CD4-positive, alpha-beta T cell treated with Interleukin-1 beta for 1 hour (primary cell): ENCODE data around the gene INPP5A.

Experiments used
- DNase-seq, 2 donors: peaks; one replicate each; pipeline ENCODE4 v3.0.0-alpha.2; 2020 to 2022

INPP5A gene

DNA sequence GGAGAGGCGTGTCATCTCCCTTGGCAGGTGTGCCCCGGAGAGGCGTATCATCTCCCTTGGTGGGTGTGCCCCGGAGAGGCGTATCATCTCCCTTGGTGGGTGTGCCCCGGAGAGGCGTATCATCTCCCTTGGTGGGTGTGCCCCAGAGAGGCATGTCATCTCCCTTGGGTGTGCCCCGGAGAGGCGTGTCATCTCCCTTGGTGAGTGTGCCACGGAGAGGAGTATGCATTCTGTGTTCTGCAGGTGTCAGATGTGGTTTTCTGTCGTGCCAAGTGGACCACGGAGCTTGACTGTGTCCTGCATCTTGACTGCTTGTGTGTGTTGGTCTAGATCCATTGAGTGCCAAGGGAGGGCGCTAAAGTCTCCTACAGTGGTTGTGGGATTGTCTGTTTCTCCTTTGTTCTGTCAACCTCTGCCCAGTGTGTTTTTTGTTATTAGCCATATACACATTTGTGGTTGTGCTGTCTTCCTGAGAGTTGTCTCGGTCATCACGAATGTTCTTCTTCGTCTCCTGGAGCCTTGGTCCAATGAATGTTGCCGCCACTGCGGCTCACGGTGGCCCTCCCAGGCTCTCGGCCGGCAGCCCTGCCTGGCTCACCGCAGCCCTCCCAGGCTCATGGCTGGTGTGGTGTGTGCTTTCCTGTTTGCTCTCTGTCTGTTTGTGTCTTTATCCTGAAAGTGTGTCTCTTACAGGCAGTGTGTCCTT lies 96.8 kb downstream of the INPP5A start:
- DNase-seq = peak in 1 of 2 donors; percentile 46

DNA sequence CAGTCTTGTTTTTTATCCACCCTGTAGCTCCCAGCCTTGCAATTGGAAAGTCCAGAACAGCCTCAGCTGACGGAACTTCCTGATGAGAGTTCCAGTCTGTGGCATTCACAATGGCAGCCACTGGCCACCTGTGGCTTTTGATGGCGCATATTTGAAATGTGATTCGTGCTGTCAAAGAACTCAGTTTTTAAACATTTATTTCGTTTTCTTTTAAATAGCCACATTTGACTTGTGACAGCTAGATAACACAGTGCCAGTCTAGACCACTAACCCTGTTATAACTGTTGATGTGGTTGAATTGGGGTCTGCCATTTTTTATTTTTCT lies 97.3 kb downstream of the INPP5A start:
- no peak for DNase-seq

GRCh38 chr10:132636358-132636757 lies 98.8 kb downstream of the INPP5A start:
- no peak for DNase-seq

DNA sequence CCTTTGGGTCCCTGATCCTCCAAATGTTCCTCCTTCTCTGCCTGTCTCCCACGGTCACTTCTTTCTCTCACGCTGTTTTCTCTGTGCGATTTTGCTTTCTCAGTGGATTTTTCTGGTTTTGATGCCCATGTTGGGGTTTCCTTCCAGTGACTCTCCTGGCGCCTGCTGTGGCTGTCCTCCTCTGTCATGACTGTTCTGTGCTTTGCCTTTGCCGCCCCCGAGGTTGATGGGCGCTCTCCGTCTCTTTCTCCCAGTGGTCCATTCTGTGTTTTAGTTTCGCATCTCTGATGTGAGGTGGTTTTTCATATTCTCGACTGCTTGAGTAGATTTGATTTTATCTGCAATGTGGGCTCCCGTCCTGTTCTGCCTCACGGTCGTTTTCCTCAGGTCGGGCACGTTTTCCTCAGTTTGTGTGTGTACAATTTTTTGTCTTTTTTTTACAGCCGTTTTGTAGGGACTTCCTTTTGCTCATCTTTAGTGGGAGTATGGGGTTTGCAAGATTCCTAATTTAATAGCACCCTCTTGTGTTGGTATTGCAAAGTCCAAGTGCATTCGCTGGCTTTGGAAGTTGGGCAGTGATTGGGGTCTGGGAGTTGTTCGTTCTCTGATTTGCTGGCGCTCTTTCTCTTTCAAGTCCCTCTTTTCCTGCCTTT lies 100.0 kb downstream of the INPP5A start:
- DNase-seq = peak; percentile 17 to 60

- DNase-seq = no peak
Measured at GRCh38 chr10:132638130-132638515, 100.5 kb downstream of the INPP5A start.

DNA sequence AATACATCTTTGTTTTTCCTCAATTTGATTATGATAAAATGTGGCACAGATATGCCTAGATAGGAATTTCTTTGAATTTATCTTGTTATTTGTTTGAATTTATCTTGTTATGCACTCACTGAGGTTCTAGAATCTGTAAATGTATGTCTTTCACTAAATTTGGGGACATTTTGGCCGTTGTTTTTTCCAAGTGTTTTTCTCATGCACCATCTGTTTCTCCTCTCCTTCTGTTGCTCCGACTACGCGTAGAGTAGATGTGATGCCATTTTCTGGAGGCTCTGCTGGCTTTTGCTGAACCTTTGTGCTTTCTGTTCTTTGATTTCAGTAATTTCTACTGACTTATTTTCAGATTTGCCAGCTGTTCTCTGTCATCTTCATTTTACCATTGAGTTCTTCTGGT lies 101.9 kb downstream of the INPP5A start:
- no peak for DNase-seq

DNA sequence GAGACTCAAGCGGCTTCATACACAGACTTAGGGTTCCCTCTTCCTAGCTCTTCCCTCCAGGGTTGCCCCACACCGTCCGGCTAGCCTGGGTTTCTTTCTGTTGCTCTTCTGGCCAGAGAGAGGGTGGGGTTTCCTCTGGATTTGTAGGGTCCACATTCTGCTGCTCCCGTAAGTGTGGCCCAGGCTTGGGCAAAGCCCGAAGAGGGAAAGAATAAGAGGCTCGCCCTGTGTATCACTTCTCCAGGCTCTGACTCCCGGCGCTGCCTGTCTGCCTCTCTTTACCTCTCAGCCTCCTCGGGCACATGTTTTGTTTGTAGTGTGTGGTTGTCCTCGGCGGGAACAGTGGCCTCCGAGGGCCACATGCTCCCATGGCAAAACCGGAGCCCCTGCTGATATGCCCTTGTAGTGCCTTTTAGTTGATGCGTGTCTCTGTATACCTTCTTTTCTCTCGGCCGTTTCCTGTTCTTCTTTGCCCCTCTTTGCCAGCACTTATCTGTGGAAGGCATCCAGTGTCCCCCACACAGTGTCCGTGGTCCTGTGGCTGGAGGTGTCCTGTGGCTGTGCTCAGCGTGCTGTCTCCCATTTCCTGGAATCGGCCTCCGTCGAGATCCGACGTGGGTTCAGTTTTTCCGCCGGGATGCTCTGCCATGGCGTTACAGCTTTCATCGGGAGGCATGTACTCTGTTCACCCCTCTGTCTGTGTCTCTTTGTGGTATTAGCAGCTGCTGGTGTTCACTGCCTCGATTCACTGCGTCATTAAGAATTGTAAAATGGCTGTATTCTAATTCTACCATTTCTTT lies 102.9 kb downstream of the INPP5A start:
- no peak for DNase-seq

DNA sequence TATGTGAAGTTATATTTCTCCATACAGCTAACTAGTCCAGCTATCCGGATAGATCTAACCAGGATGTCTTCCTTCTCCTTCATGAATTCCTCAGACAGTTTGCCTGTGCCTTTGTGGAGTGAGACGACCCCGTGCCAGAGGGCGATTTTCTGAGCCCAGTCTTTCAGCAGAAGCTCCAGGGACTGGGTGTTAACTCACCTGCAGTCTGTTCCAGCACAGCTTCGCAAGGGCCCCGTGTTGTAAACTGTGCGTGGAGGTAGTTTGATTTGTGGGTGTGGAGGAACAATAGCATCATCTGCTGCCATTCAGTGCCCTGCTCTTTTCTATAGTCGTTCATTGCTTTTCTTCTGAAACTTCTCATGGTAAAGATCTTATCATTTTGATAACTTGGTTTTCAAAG lies 103.8 kb downstream of the INPP5A start:
- no peak for DNase-seq

GRCh38 chr10:132641966-132642731 lies 104.6 kb downstream of the INPP5A start:
- DNase-seq = no peak

DNA sequence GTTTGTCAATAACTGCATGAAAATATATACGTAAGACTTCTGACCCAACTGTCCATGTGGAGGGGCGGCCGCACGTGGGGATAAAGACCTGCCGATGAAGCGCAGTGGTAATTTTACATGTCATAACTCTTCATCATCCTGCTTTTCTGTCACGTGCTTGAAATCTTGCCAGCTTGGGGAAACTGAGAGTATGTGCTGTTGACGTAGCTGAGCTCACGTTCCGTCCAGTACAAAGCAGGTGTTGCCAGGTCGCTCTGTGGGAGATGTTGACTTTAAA lies 105.1 kb downstream of the INPP5A start:
- DNase-seq = no peak

GRCh38 chr10:132643709-132644526 lies 106.3 kb downstream of the INPP5A start:
- DNase-seq = no peak

GRCh38 chr10:132644527-132645246 lies 107.1 kb downstream of the INPP5A start:
- DNase-seq = no peak

DNA sequence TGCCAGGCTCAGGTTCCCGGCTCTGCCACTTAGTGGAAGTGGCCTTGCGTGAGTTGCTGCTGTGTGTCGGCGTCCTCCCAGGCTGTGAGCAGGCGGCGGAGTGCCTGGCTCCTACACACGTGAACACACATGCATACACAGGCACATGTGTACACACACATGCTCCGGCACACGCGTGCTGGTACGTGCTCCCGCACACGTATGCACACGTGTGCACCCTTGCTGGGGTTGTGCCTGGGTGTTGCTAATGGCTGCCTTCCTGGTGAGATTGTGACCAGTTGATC lies 107.6 kb downstream of the INPP5A start:
- no peak for DNase-seq

DNA sequence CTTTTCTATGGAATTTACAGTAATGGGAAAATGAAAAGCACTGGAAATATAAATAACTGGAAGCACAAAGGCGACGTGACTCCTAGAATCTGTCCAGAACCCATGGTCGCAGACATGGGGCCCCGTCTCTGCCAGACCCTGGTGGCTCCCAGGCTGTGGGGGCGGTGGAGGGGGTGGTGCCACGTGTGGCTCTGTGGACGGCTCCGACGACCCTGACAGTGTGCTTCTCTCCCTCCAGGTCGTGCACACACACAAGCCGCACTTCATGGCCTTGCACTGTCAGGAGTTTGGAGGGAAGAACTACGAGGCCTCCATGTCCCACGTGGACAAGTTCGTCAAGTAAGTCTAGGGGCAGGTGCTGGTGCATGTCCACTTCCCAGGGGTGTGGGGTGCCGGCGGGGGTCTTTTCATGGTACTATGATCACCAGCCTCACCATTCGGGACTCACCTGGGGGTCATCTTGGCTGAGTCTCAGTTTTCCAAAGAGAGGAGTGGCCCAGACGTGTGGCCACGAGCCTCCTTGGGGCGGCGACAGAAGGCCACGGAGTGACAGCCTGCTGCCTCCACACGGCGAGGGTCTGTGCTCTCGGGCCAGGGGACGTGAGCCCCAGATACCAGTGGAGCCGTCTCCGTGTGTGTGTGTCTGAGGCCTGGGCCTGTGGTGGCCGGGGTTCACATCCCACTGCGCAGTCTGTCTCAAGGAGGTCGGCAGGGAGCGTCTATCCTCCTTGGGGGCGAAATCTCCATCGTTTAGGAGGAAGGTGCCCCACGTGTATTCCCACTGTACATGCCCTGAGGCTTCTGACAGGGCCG lies 108.2 kb downstream of the INPP5A start:
- no peak for DNase-seq

- DNase-seq = no peak
Measured at GRCh38 chr10:132646443-132647097, 109.0 kb downstream of the INPP5A start.

DNA sequence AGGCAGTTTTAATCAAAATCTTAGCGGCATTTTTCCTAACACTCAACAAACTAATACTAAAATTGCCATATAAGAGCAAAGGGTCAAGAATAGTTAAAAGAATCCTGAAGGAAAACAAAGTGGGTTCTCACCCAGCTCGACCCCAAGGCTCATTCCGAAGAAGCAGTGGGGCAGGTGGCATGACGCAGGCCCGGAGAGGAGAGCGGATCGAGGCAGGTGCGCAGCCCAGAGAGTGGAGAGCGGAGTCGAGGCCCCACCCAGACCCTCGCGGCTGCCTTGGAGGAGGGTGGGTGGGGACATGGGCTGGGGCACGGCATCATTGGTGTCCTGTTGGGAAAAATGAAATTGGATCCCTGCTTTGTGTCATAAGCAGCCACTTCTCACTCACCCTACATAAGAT lies 109.8 kb downstream of the INPP5A start:
- DNase-seq = no peak

DNA sequence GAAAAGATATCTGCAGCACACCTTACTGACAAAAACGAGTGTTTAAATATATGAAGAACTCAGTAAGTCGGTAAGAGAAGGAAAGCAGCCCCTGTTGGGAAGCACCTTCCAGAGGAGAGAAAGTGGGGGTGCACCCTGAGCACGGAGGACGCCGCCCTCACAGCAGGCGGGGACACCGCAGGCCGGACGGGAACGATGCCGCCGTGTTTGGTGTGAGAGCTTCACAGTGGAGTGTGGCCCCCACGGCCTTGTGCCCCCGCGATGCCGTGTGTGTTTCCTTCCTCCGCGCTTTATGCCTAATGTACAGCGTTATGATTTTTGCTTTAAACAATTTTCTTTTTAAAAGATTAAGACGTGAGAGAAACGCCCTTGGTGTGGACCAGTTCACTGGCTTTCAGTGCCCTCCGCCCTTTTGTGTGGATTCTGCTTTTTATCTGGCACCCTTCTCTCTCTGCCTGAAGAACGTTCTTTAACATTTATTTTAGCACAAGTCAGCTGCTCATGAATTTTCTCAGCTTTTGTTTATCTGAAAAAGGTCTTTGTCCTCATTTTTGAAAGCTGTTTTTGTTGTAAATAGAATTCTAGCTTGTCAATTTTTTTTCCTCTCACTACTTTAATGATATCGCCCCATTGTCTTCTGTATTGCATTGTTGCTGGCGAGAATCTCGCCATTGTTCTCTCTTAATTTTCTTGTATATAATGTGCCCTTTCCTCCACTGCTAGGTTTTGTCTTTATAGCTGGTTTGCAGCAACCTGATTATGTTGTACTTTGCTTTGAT lies 110.7 kb downstream of the INPP5A start:
- DNase-seq = no peak

- no peak for DNase-seq
Measured at GRCh38 chr10:132648851-132649528, 111.4 kb downstream of the INPP5A start.

DNA sequence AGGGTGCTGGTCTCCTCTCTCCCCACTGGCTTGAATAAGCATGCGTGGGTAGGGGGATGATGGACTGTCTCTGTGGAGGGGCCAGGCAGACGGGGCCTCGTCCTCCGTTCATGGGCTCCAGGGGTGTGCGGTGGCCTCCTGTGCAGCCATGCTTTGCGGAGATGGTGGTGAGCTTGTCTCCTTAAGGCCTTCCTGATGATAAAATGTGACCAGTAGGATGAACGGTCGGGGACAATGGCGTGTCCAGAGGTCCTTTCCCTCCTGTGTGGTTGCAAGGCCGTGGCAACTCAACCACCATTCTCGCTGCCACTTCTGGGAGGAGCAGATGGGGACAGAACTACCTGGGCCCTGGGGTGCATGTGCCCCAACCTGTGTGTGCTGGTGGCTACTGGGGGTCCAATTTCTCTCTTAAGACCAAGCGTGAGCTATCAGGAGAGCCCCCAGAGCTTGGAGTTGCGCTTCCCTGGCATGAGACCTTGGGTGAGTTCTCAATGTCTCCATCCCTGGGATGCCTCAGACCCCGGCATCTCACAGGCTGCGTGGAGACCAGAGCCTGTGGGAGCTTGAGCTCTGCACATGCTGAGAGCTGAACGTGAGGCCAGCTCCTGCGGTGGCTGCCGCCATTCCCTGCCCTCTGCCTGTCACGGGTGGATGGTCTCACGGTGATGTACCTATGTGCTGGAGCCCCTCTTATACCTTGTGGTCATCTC lies 112.2 kb downstream of the INPP5A start:
- DNase-seq = no peak
